HEK293 (cell line): ENCODE results near the gene DAPP1.

Source experiments
- MEIS1 ChIP-seq: sonication (generic); formaldehyde crosslinking; IDR thresholded peaks from 2 replicates; pipeline ENCODE4 v1.8.1; 2022; ENCODE audit warnings: missing genetic modification reagents, mild to moderate bottlenecking, borderline replicate concordance
- OSR2 ChIP-seq: fragments of 450-650 bp; formaldehyde crosslinking; IDR thresholded peaks from 2 replicates; pipeline ENCODE4 v1.5.1; 2016; ENCODE audit warnings: missing biosample characterization, missing genetic modification characterization
- ZBTB21 ChIP-seq: fragments of 450-650 bp; formaldehyde crosslinking; IDR thresholded peaks from 2 replicates; pipeline ENCODE4 v1.5.1; 2017; ENCODE audit warnings: missing biosample characterization, missing genetic modification characterization
- ZNF416 ChIP-seq: fragments of 450-650 bp; formaldehyde crosslinking; IDR thresholded peaks from 2 replicates; pipeline ENCODE4 v1.5.1; 2016; ENCODE audit warnings: missing biosample characterization, missing genetic modification characterization
- ZNF423 ChIP-seq: fragments of 450-650 bp; formaldehyde crosslinking; IDR thresholded peaks from 2 replicates; pipeline ENCODE4 v1.5.1; 2016; ENCODE audit warnings: missing biosample characterization, missing genetic modification characterization
- ZNF654 ChIP-seq: fragments of 450-650 bp; formaldehyde crosslinking; IDR thresholded peaks from 2 replicates; pipeline ENCODE4 v1.5.1; 2016; ENCODE audit warnings: low read depth, missing biosample characterization, missing genetic modification characterization
- TF ChIP-seq, protein P1 (sequence below): fragments of 450-650 bp; formaldehyde crosslinking; IDR thresholded peaks from 2 replicates; pipeline ENCODE4 v1.5.1; 2016; ENCODE audit warnings: missing biosample characterization, missing genetic modification characterization
- TF ChIP-seq, protein P2 (sequence below): fragments of 450-650 bp; formaldehyde crosslinking; IDR thresholded peaks from 2 replicates; pipeline ENCODE4 v1.5.1; 2016; ENCODE audit warnings: missing biosample characterization, missing genetic modification characterization

- TF ChIP-seq, protein P1, sequence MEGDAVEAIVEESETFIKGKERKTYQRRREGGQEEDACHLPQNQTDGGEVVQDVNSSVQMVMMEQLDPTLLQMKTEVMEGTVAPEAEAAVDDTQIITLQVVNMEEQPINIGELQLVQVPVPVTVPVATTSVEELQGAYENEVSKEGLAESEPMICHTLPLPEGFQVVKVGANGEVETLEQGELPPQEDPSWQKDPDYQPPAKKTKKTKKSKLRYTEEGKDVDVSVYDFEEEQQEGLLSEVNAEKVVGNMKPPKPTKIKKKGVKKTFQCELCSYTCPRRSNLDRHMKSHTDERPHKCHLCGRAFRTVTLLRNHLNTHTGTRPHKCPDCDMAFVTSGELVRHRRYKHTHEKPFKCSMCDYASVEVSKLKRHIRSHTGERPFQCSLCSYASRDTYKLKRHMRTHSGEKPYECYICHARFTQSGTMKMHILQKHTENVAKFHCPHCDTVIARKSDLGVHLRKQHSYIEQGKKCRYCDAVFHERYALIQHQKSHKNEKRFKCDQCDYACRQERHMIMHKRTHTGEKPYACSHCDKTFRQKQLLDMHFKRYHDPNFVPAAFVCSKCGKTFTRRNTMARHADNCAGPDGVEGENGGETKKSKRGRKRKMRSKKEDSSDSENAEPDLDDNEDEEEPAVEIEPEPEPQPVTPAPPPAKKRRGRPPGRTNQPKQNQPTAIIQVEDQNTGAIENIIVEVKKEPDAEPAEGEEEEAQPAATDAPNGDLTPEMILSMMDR = no peak
- TF ChIP-seq ZBTB21 (tag by site-specific recombination) = no peak
- TF ChIP-seq, protein P2, sequence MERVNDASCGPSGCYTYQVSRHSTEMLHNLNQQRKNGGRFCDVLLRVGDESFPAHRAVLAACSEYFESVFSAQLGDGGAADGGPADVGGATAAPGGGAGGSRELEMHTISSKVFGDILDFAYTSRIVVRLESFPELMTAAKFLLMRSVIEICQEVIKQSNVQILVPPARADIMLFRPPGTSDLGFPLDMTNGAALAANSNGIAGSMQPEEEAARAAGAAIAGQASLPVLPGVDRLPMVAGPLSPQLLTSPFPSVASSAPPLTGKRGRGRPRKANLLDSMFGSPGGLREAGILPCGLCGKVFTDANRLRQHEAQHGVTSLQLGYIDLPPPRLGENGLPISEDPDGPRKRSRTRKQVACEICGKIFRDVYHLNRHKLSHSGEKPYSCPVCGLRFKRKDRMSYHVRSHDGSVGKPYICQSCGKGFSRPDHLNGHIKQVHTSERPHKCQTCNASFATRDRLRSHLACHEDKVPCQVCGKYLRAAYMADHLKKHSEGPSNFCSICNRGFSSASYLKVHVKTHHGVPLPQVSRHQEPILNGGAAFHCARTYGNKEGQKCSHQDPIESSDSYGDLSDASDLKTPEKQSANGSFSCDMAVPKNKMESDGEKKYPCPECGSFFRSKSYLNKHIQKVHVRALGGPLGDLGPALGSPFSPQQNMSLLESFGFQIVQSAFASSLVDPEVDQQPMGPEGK (tag by site-specific recombination) = no peak
- TF ChIP-seq OSR2 (tag by site-specific recombination) = no peak
- no peak for TF ChIP-seq ZNF423 (tag by site-specific recombination)
- no peak for TF ChIP-seq ZNF416 (tag by site-specific recombination)
- no peak for TF ChIP-seq ZNF654
- TF ChIP-seq MEIS1 = no peak
These were observed 32.7 kb upstream of the DAPP1 start for GRCh38 chr4:99783940-99784339.
